ENCODE results near the gene EFCAB9. TPM values are rescaled to one million over a fixed set of nuclear protein-coding genes. Genes with fewer than 3 reads are reported as not detected.
A peak's percentile ranks its signal among the peaks of the same experiment; 100 is the strongest.

Gene EFCAB9
- total RNA-seq, 1 donor from 2014 or later = not detected

DNA sequence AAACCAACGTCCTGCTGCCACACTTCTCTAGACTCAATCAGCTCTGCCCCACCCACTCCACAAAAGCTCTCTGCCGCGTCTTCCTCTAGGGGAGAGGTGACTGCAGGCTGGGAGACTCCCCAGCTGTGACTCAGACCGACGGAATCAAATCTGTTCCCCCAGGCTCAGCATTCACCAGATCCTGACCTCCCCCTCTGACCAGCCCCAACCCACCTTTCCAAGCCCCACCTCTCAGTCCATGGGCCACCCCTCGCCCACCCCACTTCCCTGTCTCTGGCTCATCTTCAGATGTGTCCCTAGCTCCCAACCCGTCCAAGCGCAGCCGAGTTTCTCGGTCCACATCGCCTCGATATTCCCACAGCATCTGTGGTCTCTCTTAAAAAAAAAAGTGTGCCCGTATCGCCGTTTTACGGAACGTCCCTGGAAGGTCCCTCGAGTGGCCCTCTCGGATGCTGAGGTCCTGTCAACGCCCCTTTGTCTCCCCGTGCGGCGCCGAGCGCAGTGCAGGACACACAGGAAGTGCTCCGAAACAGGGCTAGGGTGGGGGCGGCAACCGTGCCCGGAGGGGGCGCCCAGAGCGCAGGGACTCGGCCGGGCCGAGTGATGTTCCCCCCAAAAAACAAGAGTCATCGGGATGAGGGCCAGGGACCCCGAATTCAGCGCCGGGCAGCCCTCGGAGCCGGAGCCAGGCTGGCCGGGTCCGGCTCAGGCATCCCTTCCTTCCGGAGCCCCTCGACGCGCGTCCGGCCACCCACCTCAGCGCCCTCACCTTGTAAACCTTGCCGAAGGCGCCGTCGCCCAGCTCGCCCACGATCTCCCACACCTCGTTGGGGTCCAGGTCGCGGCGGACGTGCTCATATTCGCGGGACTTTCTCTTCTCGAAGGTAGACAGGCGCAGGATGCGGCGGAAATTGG is 6.6 kb upstream of the EFCAB9 start:
- no peak overlapping the region for H3K27ac ChIP-seq

DNA sequence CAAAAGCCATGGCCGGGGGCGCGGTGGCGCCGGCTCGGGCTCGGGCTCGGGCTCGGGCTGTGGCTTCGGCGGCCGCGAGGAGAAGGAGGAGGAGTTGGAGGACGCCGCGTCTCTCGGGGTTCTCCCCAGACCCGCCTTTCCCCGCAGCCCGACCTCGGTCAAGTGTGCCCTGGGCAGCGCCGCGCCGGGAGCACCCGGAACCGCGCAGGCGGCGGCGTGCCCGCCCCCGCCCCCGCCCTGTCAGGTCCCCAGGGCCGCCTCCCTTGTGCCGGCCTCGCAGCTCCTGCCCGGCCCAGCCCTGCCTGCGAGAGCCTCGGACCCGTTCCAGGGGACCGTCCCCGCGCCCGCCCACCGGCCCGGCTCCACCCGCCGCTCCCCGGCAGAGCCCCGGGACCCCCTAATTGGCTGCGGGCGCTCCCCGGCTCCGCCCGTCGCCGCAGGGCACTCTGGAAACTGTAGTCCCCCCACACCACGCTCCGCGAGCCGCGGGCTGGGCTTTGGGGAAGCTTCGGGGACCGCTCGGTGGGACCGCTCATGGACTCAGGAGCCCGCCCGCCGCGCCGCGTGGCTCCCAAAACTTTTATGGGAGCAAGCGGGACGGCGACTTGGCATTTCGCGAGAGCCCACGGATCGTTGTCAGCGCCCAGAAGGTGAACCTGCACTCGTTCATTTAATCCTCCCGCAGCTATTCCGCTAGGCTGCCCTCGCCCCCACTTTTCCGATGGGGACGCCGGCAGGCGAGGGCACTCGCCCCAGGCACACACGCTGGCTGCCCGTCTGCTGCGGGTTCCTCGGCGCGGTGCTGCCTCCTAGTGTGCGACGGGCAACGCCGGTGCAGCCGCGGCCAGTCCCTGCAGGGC is 5.7 kb upstream of the EFCAB9 start, which contains the start of gene STK10:
Gene STK10, minus strand, starts transcription at position 192 of the 860 bp plus-strand sequence. Its CDS starts 182 bp downstream, at position 10.
- Mint-ChIP-seq H3K27me3 (ENCODE audit: insufficient read depth, low read depth) (peaks cover 4% of the 10 kb centered on the region), H3K36me3 (no peaks in the 10 kb centered on the region), H3K9me3 (no peaks in the 10 kb centered on the region), H3K4me3 (peak within 1 kb of the TSS; percentile 90), H3K27ac (no peak within 1 kb of the TSS), H3K4me1 (peaks cover 24% of the 10 kb centered on the region)
- peak within 1 kb of the TSS; percentile 67 for H2AFZ ChIP-seq (replicated peaks)
- no peaks in the 10 kb centered on the region for H3K36me3 ChIP-seq
- DNase-seq (ENCODE audit: low spot score) = peak; percentile 96
- H3K9ac ChIP-seq = no peak within 1 kb of the TSS
- H3K4me2 ChIP-seq = peak within 1 kb of the TSS; percentile 93
- H3K79me2 ChIP-seq (ENCODE audit: low read depth) = no peaks in the 10 kb centered on the region
- peak within 1 kb of the TSS; percentile 71 for H3K4me3 ChIP-seq
- H3F3A ChIP-seq (ENCODE audit: low read depth) = peaks cover 35% of the 10 kb centered on the region
- no peaks in the 10 kb centered on the region for H3K9me3 ChIP-seq (ENCODE audit: low read depth)
- H4K20me1 ChIP-seq (ENCODE audit: low read depth) = no peaks in the 10 kb centered on the region
- TF ChIP-seq, protein P1, sequence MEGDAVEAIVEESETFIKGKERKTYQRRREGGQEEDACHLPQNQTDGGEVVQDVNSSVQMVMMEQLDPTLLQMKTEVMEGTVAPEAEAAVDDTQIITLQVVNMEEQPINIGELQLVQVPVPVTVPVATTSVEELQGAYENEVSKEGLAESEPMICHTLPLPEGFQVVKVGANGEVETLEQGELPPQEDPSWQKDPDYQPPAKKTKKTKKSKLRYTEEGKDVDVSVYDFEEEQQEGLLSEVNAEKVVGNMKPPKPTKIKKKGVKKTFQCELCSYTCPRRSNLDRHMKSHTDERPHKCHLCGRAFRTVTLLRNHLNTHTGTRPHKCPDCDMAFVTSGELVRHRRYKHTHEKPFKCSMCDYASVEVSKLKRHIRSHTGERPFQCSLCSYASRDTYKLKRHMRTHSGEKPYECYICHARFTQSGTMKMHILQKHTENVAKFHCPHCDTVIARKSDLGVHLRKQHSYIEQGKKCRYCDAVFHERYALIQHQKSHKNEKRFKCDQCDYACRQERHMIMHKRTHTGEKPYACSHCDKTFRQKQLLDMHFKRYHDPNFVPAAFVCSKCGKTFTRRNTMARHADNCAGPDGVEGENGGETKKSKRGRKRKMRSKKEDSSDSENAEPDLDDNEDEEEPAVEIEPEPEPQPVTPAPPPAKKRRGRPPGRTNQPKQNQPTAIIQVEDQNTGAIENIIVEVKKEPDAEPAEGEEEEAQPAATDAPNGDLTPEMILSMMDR (IDR thresholded peaks at IDR 0.05) = peak; percentile 80
- TF ChIP-seq EZH2phosphoT487 (IDR thresholded peaks at IDR 0.05) (no peak), EZH2 (IDR thresholded peaks at IDR 0.05) (peak; percentile 44)
- peaks cover 13% of the 10 kb centered on the region for H3K27me3 ChIP-seq
- H3K4me1 ChIP-seq = peaks cover 14% of the 10 kb centered on the region
- peak within 1 kb of the TSS; percentile 95 for H3K27ac ChIP-seq

More for the DNA sequence above, 6.6 kb upstream of the EFCAB9 start:
- H3K79me2 ChIP-seq (ENCODE audit: low read depth) = no peaks in the 10 kb centered on the region
- TF ChIP-seq, protein P1 (IDR thresholded peaks at IDR 0.05) = peak; percentile 3
- no peak for TF ChIP-seq EZH2 (IDR thresholded peaks at IDR 0.05)
- H3K4me1 ChIP-seq = peaks cover 14% of the 10 kb centered on the region
- H4K20me1 ChIP-seq (ENCODE audit: low read depth) = no peaks in the 10 kb centered on the region
- H3K9me3 ChIP-seq (ENCODE audit: low read depth) = no peaks in the 10 kb centered on the region
- peak overlapping the region; percentile 93 for H3K4me2 ChIP-seq
- peaks cover 35% of the 10 kb centered on the region for H3F3A ChIP-seq (ENCODE audit: low read depth)
- peak; percentile 57 for DNase-seq (ENCODE audit: low spot score)
- Mint-ChIP-seq H3K9me3 (peaks cover 2% of the 10 kb centered on the region), H3K27ac (no peak overlapping the region), H3K4me1 (peaks cover 24% of the 10 kb centered on the region), H3K4me3 (peak overlapping the region; percentile 90), H3K27me3 (ENCODE audit: insufficient read depth, low read depth) (peaks cover 2% of the 10 kb centered on the region), H3K36me3 (peaks cover 2% of the 10 kb centered on the region)
- no peak overlapping the region for H3K9ac ChIP-seq
- peak overlapping the region; percentile 67 for H2AFZ ChIP-seq (replicated peaks)
- peaks cover 13% of the 10 kb centered on the region for H3K27me3 ChIP-seq
- H3K36me3 ChIP-seq = no peaks in the 10 kb centered on the region
- peak overlapping the region; percentile 71 for H3K4me3 ChIP-seq

DNA sequence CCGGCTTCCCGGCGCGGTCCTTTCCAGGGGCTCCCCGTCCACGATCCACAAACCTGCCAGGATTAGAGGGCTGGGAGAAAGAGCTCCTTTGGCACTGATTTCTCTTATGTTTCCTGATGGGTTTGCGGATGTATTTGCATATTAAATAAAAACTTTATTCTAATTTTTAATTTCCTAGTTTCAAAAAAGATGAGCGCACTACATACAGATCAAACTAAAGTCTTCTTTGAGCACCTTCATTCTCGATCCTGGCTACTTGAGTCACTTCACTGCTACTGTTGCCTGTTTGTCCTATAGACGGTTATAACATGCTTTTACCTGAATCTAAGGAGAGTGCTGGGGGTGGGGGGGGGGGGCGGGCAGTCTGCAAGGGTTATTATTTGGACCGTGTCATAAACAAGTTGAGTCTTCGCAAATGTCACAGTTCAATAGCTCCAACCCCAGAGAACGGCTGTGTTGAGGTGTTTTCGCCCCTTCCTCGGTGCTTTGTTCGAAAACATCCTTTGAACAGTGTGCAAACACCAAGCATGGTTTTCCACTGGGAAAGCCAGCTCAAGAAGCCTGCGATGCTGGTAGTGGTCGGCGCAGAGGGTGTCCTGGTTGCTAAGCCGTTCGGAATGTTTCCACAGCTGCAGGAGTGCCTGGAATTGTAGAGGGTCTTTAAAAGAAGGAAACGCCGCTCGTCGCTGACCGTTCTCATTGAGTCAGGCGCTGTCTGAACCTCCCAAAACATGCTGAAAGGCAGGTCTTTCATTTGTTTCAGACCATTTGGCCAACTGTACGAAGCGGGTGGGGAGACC is 4.9 kb upstream of the EFCAB9 start:
- H4K20me1 ChIP-seq (ENCODE audit: low read depth) = no peaks in the 10 kb centered on the region
- TF ChIP-seq, protein P1 (IDR thresholded peaks at IDR 0.05) = peak; percentile 1
- no peak for TF ChIP-seq EZH2 (IDR thresholded peaks at IDR 0.05)
- H3F3A ChIP-seq (ENCODE audit: low read depth) = peaks cover 35% of the 10 kb centered on the region
- H3K27me3 Mint-ChIP-seq (ENCODE audit: insufficient read depth, low read depth) = peaks cover 4% of the 10 kb centered on the region
- H3K9ac ChIP-seq = no peak overlapping the region
- H3K4me1 ChIP-seq = peaks cover 14% of the 10 kb centered on the region
- peak overlapping the region; percentile 84 for H3K4me3 Mint-ChIP-seq
- peak; percentile 92 for DNase-seq (ENCODE audit: low spot score)
- H3K27me3 ChIP-seq = peaks cover 13% of the 10 kb centered on the region
- no peaks in the 10 kb centered on the region for H3K36me3 Mint-ChIP-seq
- H3K4me2 ChIP-seq = peak overlapping the region; percentile 93
- peak overlapping the region; percentile 71 for H3K4me3 ChIP-seq
- H3K4me1 Mint-ChIP-seq = peaks cover 24% of the 10 kb centered on the region
- H3K9me3 ChIP-seq (ENCODE audit: low read depth) = no peaks in the 10 kb centered on the region
- peak overlapping the region; percentile 97 for H2AFZ ChIP-seq (replicated peaks)
- H3K27ac Mint-ChIP-seq = peak overlapping the region; percentile 91
- no peaks in the 10 kb centered on the region for H3K36me3 ChIP-seq
- H3K27ac ChIP-seq = peak overlapping the region; percentile 95
- H3K9me3 Mint-ChIP-seq = no peaks in the 10 kb centered on the region
- no peaks in the 10 kb centered on the region for H3K79me2 ChIP-seq (ENCODE audit: low read depth)

Measured in neural progenitor cell (in vitro differentiated cells).